C4-2B (cell line): Measurements from ENCODE around the gene MEIOB.

Experiments
- ZFX ChIP-seq: fragments of 450-650 bp; IDR thresholded peaks from 2 replicates; pipeline ENCODE4 v1.6.1; 2017
- TF ChIP-seq, protein P1 (sequence below): fragments of 450-650 bp; conservative IDR thresholded peaks from 2 replicates; pipeline ENCODE4 v1.5.1; 2017; ENCODE audit warnings: mild to moderate bottlenecking

- TF ChIP-seq, protein P1, sequence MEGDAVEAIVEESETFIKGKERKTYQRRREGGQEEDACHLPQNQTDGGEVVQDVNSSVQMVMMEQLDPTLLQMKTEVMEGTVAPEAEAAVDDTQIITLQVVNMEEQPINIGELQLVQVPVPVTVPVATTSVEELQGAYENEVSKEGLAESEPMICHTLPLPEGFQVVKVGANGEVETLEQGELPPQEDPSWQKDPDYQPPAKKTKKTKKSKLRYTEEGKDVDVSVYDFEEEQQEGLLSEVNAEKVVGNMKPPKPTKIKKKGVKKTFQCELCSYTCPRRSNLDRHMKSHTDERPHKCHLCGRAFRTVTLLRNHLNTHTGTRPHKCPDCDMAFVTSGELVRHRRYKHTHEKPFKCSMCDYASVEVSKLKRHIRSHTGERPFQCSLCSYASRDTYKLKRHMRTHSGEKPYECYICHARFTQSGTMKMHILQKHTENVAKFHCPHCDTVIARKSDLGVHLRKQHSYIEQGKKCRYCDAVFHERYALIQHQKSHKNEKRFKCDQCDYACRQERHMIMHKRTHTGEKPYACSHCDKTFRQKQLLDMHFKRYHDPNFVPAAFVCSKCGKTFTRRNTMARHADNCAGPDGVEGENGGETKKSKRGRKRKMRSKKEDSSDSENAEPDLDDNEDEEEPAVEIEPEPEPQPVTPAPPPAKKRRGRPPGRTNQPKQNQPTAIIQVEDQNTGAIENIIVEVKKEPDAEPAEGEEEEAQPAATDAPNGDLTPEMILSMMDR, result no peak
- no peak for TF ChIP-seq ZFX
These were observed 26.0 kb downstream of the MEIOB start for GRCh38 chr16:1845985-1846384.
